BE2C (cell line): ENCODE data around the gene EXT2.

Experiments
- DNase-seq: peaks from one replicate; pipeline ENCODE4 v3.0.0-alpha.2; 2020
- H3K27me3 ChIP-seq: fragments of 250-450 bp; sonication (Bioruptor Pico); 2 replicates; pipeline ENCODE4 v1.5.1; 2020; ENCODE audit warnings: mild to moderate bottlenecking
- H3K36me3 ChIP-seq: fragments of 250-450 bp; sonication (Bioruptor Pico); 2 replicates; pipeline ENCODE4 v1.5.1; 2020; ENCODE audit warnings: mild to moderate bottlenecking
- H3K4me1 ChIP-seq: fragments of 250-450 bp; sonication (Bioruptor Pico); 2 replicates; pipeline ENCODE4 v1.5.1; 2020
- H3K4me3 ChIP-seq: 2 replicates; pipeline ENCODE4 v1.5.1; 2011; ENCODE audit warnings: low read depth, low read length
- H3K9me3 ChIP-seq: fragments of 250-450 bp; sonication (Bioruptor Pico); 2 replicates; pipeline ENCODE4 v1.5.1; 2020
- CTCF ChIP-seq: IDR thresholded peaks from 2 replicates; pipeline ENCODE4 v1.5.1; 2012; ENCODE audit warnings: mild to moderate bottlenecking, low read depth, low read length

The EXT2 gene

GRCh38 chr11:44285756-44286155 is 190.3 kb downstream of the EXT2 start:
- no peaks in the 10 kb centered on the region for H3K9me3 ChIP-seq
- H3K4me1 ChIP-seq, result no peaks in the 10 kb centered on the region
- no peak overlapping the region for H3K4me3 ChIP-seq
- H3K36me3 ChIP-seq, result no peaks in the 10 kb centered on the region
- TF ChIP-seq CTCF, result no peak
- no peaks in the 10 kb centered on the region for H3K27me3 ChIP-seq
- DNase-seq, result no peak

- no peak overlapping the region for H3K4me3 ChIP-seq
- DNase-seq, result peak; percentile 45
Observed at GRCh38 chr11:44286268-44286880, 190.9 kb downstream of the EXT2 start.

GRCh38 chr11:44286911-44287310 is 191.4 kb downstream of the EXT2 start:
- no peak for DNase-seq
- Histone ChIP-seq H3K27me3 (no peaks in the 10 kb centered on the region), H3K4me1 (no peaks in the 10 kb centered on the region), H3K4me3 (no peak overlapping the region), H3K9me3 (no peaks in the 10 kb centered on the region), H3K36me3 (no peaks in the 10 kb centered on the region)
- no peak for TF ChIP-seq CTCF

More at GRCh38 chr11:44286268-44286880, 190.9 kb downstream of the EXT2 start:
- Histone ChIP-seq H3K36me3 (no peaks in the 10 kb centered on the region), H3K9me3 (no peaks in the 10 kb centered on the region), H3K4me1 (no peaks in the 10 kb centered on the region), H3K27me3 (no peaks in the 10 kb centered on the region)
- peak; percentile 77 for TF ChIP-seq CTCF

- H3K9me3 ChIP-seq, result no peaks in the 10 kb centered on the region
- TF ChIP-seq CTCF, result no peak
- H3K36me3 ChIP-seq, result no peaks in the 10 kb centered on the region
- no peaks in the 10 kb centered on the region for H3K27me3 ChIP-seq
- DNase-seq, result no peak
- H3K4me3 ChIP-seq, result no peak overlapping the region
- H3K4me1 ChIP-seq, result no peaks in the 10 kb centered on the region
Observed at GRCh38 chr11:44288133-44288526, 192.7 kb downstream of the EXT2 start.

GRCh38 chr11:44290208-44290607 is 194.7 kb downstream of the EXT2 start:
- no peak for TF ChIP-seq CTCF
- Histone ChIP-seq H3K27me3 (no peaks in the 10 kb centered on the region), H3K4me3 (no peak overlapping the region), H3K9me3 (no peaks in the 10 kb centered on the region), H3K4me1 (no peaks in the 10 kb centered on the region), H3K36me3 (no peaks in the 10 kb centered on the region)
- no peak for DNase-seq
